AG04450 (cell line): ENCODE measurements around the gene SDR9C7. TPM values are rescaled to one million over a fixed set of nuclear protein-coding genes. Genes with fewer than 3 reads are reported as not detected.
A peak's percentile ranks its signal among the peaks of the same experiment; 100 is the strongest.
"Not testable (repeated sequence)": the region's sequence is repeated elsewhere in the genome, so short reads cannot be mapped to it uniquely, and the experiment has no call there.

ENCODE experiments used
- CTCF ChIA-PET: fragments of 300-600, 350-600 bp; formaldehyde crosslinking; extraction: SDS; loops from one replicate; lab custom pipeline; 2022; ENCODE audit warnings: antibody characterized with exemption, inconsistent platforms; lab: Charles Lee
- POLR2A ChIA-PET: fragments of 350-600 bp; formaldehyde crosslinking; extraction: SDS; loops from one replicate; lab custom pipeline; 2021; ENCODE audit warnings: antibody characterized with exemption, inconsistent platforms; lab: Yijun Ruan, JAX
- DNase-seq: peaks from one replicate; pipeline ENCODE4 v3.0.0-alpha.2; 2011; ENCODE audit warnings: low read depth, low spot score
- H3K27ac ChIP-seq: one replicate; pipeline ENCODE4 v1.5.1; 2012; ENCODE audit warnings: low read depth, low read length, control low read depth
- H3K27me3 ChIP-seq: one replicate; pipeline ENCODE4 v1.6.0; 2012; ENCODE audit warnings: low read length; ENCODE audit not compliant: control insufficient read depth, insufficient read depth
- H3K4me3 ChIP-seq: 2 replicates; pipeline ENCODE4 v1.5.1; 2011; ENCODE audit warnings: mild to moderate bottlenecking, low read depth, low read length, control low read depth
- H3K9me3 ChIP-seq: 2 replicates; pipeline ENCODE4 v1.5.1; 2012; ENCODE audit warnings: low read length; ENCODE audit not compliant: control insufficient read depth, insufficient read depth
- polyA plus RNA-seq: library from polyadenylated mRNA; depleted of rRNA; stranded (reverse); fragments of >200 nt; gene quantifications from 2 replicates; pipeline ENCODE4 v1.2.3, GENCODE V29; 2011
- TF ChIP-seq, protein P1 (sequence below): IDR thresholded peaks from 2 replicates; pipeline ENCODE4 v1.5.1; 2011; ENCODE audit warnings: low read depth, low read length, control low read depth, inconsistent platforms

Gene SDR9C7
- polyA plus RNA-seq, 1 experiment: not detected

DNA sequence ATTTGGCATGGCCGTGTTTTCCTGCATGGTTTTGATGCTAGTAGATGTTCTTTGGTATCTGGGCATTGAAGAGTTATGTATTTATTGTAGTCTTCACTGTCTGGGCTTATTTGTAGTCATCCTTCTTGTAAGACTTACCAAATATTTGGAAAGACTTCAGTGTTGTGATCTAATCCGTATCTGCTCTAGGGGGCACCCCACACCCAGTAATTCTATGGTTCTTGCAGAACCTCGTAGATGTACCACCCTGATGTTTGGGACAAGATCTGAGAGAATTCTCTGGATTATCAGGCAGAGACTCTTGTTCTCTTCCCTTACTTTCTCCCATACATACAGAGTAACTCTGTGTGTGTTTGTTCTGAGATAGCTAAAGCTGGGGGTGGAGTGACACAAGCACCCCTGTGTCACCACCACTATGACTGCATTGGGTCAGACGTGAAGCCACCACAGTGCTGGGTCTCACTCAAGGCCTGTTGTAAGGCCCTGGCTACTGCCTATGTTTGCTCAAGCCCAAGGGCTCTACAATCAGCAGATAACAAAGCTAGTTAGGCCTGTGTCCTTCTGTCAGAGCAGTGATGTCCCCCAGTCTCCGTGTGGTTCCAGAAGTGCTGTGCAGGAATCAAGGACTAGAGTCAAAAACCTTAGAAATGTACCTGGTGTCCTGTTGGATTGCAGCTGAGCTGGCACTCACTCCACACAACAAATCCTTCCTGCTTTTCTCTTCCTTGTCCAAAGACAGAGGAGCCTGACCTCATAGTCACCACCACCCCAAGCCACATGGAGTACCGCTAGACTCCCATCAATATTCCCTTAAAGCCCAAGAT lies 13.6 kb upstream of the SDR9C7 start:
- POLR2A ChIA-PET: no interaction called here
- TF ChIP-seq, protein P1, sequence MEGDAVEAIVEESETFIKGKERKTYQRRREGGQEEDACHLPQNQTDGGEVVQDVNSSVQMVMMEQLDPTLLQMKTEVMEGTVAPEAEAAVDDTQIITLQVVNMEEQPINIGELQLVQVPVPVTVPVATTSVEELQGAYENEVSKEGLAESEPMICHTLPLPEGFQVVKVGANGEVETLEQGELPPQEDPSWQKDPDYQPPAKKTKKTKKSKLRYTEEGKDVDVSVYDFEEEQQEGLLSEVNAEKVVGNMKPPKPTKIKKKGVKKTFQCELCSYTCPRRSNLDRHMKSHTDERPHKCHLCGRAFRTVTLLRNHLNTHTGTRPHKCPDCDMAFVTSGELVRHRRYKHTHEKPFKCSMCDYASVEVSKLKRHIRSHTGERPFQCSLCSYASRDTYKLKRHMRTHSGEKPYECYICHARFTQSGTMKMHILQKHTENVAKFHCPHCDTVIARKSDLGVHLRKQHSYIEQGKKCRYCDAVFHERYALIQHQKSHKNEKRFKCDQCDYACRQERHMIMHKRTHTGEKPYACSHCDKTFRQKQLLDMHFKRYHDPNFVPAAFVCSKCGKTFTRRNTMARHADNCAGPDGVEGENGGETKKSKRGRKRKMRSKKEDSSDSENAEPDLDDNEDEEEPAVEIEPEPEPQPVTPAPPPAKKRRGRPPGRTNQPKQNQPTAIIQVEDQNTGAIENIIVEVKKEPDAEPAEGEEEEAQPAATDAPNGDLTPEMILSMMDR: no peak
- no peak for DNase-seq

DNA sequence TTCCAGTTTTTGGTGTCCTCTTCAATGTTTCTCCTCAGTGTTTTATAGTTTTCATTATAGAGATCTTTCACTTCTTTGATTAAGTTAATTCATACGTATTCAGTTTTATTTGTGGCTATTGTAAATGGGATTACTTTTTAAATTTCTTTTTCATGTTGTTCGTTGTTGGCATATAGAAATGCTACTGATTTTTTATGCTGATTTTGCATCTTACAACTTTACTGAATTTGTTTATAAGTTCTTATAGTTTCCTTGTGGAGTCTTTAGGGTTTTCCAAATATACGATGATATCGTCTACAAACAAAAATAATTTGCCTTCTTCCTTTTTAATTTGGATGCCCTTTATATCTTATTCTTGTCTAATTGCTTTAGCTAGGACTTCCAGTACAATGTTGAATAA lies 9.7 kb upstream of the SDR9C7 start:
- ChIA-PET POLR2A (no interaction called here), CTCF (no interaction called here)
- TF ChIP-seq, protein P1: no peak
- Histone ChIP-seq H3K4me3 (no peak overlapping the region), H3K27me3 (peaks cover 7% of the 10 kb centered on the region), H3K27ac (no peak overlapping the region), H3K9me3 (no peaks in the 10 kb centered on the region)
- no peak for DNase-seq

More for the DNA sequence above, 13.6 kb upstream of the SDR9C7 start:
- H3K27ac ChIP-seq: peak overlapping the region; percentile 11
- H3K27me3 ChIP-seq: peaks cover 16% of the 10 kb centered on the region
- H3K9me3 ChIP-seq: no peaks in the 10 kb centered on the region
- CTCF ChIA-PET: no interaction called here
- no peak overlapping the region for H3K4me3 ChIP-seq

DNA sequence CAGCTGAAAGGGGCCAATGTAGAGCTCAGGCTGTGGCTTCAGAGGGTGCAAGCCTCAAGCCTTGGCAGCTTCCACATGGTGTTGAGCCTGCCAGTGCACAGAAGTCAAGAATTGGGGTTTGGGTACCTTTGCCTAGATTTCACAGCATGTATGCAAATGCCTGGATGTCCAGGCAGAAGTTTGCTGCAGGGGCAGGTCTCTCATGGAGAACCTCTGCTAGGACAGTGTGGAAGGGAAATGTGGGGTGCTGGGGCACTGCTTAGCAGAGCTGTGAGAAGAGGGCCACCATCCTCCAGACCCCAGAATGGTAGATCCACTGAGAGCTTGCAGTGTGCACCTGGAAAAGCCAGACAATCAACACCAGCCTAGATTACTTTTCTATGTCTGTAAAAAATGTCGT lies 9.2 kb upstream of the SDR9C7 start:
- POLR2A ChIA-PET, DNase-seq, H3K27me3 ChIP-seq, H3K27ac ChIP-seq, H3K9me3 ChIP-seq, H3K4me3 ChIP-seq: not testable (repeated sequence)
- CTCF ChIA-PET: interaction anchor here (0.6 kb wide), 1 partner anchor 400 kb away, joined by 3 read pairs; no protein-coding TSS in a partner anchor

DNA sequence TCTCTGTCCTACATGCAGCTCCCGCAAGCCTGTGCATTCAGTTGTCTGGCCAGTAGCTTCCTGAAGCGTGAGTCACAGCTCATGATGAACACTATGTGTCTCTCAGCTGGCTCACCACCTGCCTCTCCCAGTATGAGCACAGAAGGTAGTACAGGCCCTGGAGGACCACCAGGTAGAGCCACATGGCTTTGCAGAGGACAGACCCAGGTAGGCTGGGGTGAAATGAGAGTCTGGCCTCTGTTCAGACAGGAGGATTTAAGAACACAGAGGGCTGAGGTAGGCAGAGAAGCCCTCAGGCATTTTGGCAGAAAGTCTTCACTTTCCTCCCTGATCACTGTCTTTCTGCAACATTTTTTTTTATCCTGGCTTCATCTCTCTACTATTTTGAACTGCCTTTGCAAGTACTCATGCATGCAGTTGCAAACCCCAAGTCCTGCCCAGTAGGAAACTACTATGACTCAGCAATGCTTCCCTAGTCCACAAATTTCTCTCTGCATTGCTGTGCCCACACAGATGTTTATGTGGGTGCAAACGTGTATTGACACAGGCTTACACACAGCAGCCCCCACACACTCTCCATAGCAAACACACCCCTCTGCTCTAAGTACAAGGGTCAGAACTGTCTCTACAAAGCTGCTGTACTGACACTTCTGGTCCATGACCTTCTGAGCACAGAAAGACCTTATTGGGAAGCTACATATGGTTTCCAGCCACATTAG lies 7.2 kb upstream of the SDR9C7 start:
- POLR2A ChIA-PET: no interaction called here
- DNase-seq: no peak
- TF ChIP-seq, protein P1: no peak
- Histone ChIP-seq H3K4me3 (no peak overlapping the region), H3K27ac (peak overlapping the region; percentile 39), H3K9me3 (no peaks in the 10 kb centered on the region), H3K27me3 (peaks cover 9% of the 10 kb centered on the region)
- CTCF ChIA-PET: no interaction called here

DNA sequence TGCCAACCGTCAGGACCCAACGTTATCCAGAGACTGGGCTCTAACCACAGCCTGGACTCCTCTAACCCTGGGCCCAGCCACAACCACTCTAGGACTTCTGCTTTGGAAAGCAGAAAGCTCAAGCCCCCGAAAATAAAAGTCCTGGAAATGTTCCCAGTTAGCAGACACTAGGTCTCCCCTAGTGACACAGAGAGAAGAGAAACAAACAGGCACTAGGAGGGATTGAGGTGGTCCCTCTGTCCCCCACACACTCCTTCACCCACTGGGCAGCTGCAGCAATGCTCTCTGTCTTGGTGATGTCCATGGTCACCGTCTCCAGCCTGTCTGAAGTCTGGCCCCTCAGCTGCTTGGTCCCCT lies 6.7 kb upstream of the SDR9C7 start:
- H3K27ac ChIP-seq, DNase-seq, H3K9me3 ChIP-seq, CTCF ChIA-PET, H3K4me3 ChIP-seq, H3K27me3 ChIP-seq, POLR2A ChIA-PET: not testable (repeated sequence)

DNA sequence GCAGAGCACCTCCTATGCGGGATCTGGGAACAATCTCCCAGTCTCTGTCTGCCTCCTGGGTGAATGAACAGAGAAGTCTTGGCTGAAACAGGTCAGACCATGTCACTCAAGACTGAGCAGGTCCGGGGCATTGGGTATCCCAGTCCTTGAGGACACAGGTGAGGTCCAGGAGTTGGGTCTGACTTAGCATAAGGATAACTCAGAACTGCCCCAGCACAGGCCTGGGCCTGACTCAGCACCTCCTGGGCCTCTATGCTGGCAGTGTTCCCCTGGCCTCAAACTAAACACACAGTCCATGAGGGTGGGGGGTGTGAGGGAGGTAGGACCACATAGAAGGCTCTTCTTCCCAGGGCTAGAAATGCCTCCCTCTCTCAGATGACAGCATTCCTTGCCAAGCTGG lies 1.5 kb upstream of the SDR9C7 start:
- no peaks in the 10 kb centered on the region for H3K9me3 ChIP-seq
- no peak for DNase-seq
- H3K4me3 ChIP-seq: no peak overlapping the region
- ChIA-PET POLR2A (no interaction called here), CTCF (no interaction called here)
- no peak overlapping the region for H3K27ac ChIP-seq
- TF ChIP-seq, protein P1: no peak
- H3K27me3 ChIP-seq: peaks cover 10% of the 10 kb centered on the region
